Neuronal stem cell (in vitro differentiated cells): ENCODE measurements around the gene SOX3.

ENCODE experiments used
- DNase-seq: peaks from one replicate; pipeline ENCODE4 v3.0.0-alpha.2; 2013; ENCODE audit warnings: low spot score
- H2AFZ ChIP-seq: one replicate; pipeline ENCODE4 v1.6.1; 2013; ENCODE audit warnings: mild to moderate bottlenecking, low read length, inconsistent platforms
- H2AK5ac ChIP-seq: 2 replicates; pipeline ENCODE4 v1.6.1; 2013; ENCODE audit warnings: low read depth, mild to moderate bottlenecking, inconsistent platforms, low read length, moderate library complexity, mixed read lengths
- H2BK120ac ChIP-seq: 2 replicates; pipeline ENCODE4 v1.6.1; 2013; ENCODE audit warnings: low read depth, mild to moderate bottlenecking, inconsistent platforms, low read length, moderate library complexity, mixed read lengths
- H2BK12ac ChIP-seq: one replicate; pipeline ENCODE4 v1.6.1; 2013; ENCODE audit warnings: low read length, inconsistent platforms
- H2BK15ac ChIP-seq: 2 replicates; pipeline ENCODE4 v1.6.1; 2013; ENCODE audit warnings: mild to moderate bottlenecking, low read length, inconsistent platforms, mixed read lengths
- H2BK5ac ChIP-seq: one replicate; pipeline ENCODE4 v1.6.1; 2013; ENCODE audit warnings: inconsistent platforms, mild to moderate bottlenecking, low read length, moderate library complexity
- H3K14ac ChIP-seq: one replicate; pipeline ENCODE4 v1.6.1; 2013; ENCODE audit warnings: low read length, inconsistent platforms
- H3K18ac ChIP-seq: 2 replicates; pipeline ENCODE4 v1.6.1; 2013; ENCODE audit warnings: low read length, inconsistent platforms
- H3K23ac ChIP-seq: 2 replicates; pipeline ENCODE4 v1.6.1; 2013; ENCODE audit warnings: low read depth, mild to moderate bottlenecking, mixed read lengths, low read length, inconsistent platforms; ENCODE audit not compliant: poor library complexity
- H3K27ac ChIP-seq: replicated peaks from 3 replicates; pipeline ENCODE4 v1.5.1; 2013; ENCODE audit warnings: low read length, inconsistent platforms
- H3K27me3 ChIP-seq, 3 experiments: 2 replicates each; pipeline ENCODE4 v1.6.1; 2013; ENCODE audit warnings: low read length in 3 of 3, mild to moderate bottlenecking in 2 of 3, inconsistent platforms in 1 of 3, low read depth in 1 of 3, mixed read lengths in 1 of 3, moderate library complexity in 1 of 3; ENCODE audit not compliant: control insufficient read depth in 3 of 3, insufficient read depth in 3 of 3
- H3K36me3 ChIP-seq, 2 donors: replicated peaks in 1 of 2; 2 replicates each; pipeline ENCODE4 v1.6.1; 2013; ENCODE audit warnings: low read length in 2 of 2; ENCODE audit not compliant: control insufficient read depth in 2 of 2, insufficient read depth in 2 of 2
- H3K4ac ChIP-seq: 2 replicates; pipeline ENCODE4 v1.6.1; 2013; ENCODE audit warnings: inconsistent platforms, mild to moderate bottlenecking, low read length, moderate library complexity
- H3K4me1 ChIP-seq, 2 donors: 1 replicate in 1 of 2; 2 replicates in 1 of 2; pipeline ENCODE4 v1.6.1; 2013; ENCODE audit warnings: low read length in 2 of 2, low read depth in 1 of 2; ENCODE audit not compliant: control insufficient read depth in 2 of 2, insufficient read depth in 1 of 2
- H3K4me2 ChIP-seq: one replicate; pipeline ENCODE4 v1.6.1; 2013; ENCODE audit warnings: mild to moderate bottlenecking, low read length, inconsistent platforms; ENCODE audit not compliant: insufficient read depth, poor library complexity, severe bottlenecking
- H3K4me3 ChIP-seq, 2 donors: 2 replicates each; pipeline ENCODE4 v1.5.1; 2013; ENCODE audit warnings: low read length in 2 of 2, mild to moderate bottlenecking in 2 of 2, inconsistent platforms in 1 of 2, moderate library complexity in 1 of 2
- H3K79me1 ChIP-seq: one replicate; pipeline ENCODE4 v1.6.1; 2013; ENCODE audit warnings: low read depth, mild to moderate bottlenecking, inconsistent platforms, low read length, moderate library complexity
- H3K9ac ChIP-seq: one replicate; pipeline ENCODE4 v1.6.1; 2013; ENCODE audit warnings: mild to moderate bottlenecking, low read depth, low read length, inconsistent platforms; ENCODE audit not compliant: poor library complexity
- H3K9me3 ChIP-seq, 2 donors: replicated peaks in 1 of 2; 2 replicates each; pipeline versions ENCODE3 to v1.6.1; 2013; ENCODE audit warnings: low read length in 2 of 2, mild to moderate bottlenecking in 2 of 2, inconsistent platforms in 1 of 2, low read depth in 1 of 2, mixed read lengths in 1 of 2, moderate library complexity in 1 of 2; ENCODE audit not compliant: control insufficient read depth in 2 of 2, insufficient read depth in 1 of 2
- H4K8ac ChIP-seq: one replicate; pipeline ENCODE4 v1.6.1; 2013; ENCODE audit warnings: low read depth, mild to moderate bottlenecking, inconsistent platforms, low read length, moderate library complexity
- H4K91ac ChIP-seq: one replicate; pipeline ENCODE4 v1.6.1; 2013; ENCODE audit warnings: low read length, low read depth, mild to moderate bottlenecking, inconsistent platforms; ENCODE audit not compliant: poor library complexity
- WGBS, 2 donors: extraction: QIAGEN DNeasy Blood & Tissue Kit; methylation state at CpG; one replicate each; pipeline ENCODE4 v1.1.7; 2013; ENCODE audit warnings: missing lambda C conversion rate in 2 of 2, mixed read lengths in 1 of 2; ENCODE audit not compliant: insufficient read length in 2 of 2, insufficient replicate concordance in 1 of 2; ENCODE audit errors: extremely low coverage in 2 of 2; 5-methylcytosine and 5-hydroxymethylcytosine counted together

Gene SOX3

DNA sequence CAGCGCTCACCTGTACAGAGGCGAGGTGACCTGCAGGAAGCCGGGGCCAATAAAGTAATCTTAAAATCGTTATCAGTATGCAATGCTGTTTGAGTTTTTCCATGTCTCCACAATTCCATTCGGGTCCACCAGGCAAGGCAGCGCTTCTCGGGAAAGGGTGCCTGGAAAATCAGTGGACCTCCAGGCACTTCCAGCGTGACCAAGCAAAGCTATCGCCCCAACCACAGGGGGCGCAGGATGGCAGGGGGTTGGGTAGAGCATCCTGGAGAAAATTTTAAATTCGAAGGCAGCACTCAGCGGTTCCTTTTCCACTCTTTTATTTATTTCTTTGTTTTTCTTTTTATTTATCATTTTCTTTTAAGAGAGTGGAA lies 5.4 kb upstream of the SOX3 start:
- Histone ChIP-seq H2AK5ac (no peak overlapping the region), H2BK15ac (no peak overlapping the region), H3K9me3 (no peaks in the 10 kb centered on the region), H3K4me1 (peaks cover 8 to 10% of the 10 kb centered on the region in 2 donors), H2BK120ac (no peak overlapping the region), H3K14ac (no peak overlapping the region), H4K91ac (no peak overlapping the region), H3K27me3 (peaks cover 3 to 71% (median 29%) of the 10 kb centered on the region in 3 experiments), H4K8ac (no peak overlapping the region), H3K4me2 (peak overlapping the region; percentile 40), H2AFZ (no peak overlapping the region), H3K36me3 (no peaks in the 10 kb centered on the region), H3K27ac (no peak overlapping the region), H3K23ac (no peak overlapping the region), H2BK5ac (no peak overlapping the region), H2BK12ac (no peak overlapping the region), H3K4me3 (no peak overlapping the region), H3K18ac (no peak overlapping the region), H3K4ac (no peak overlapping the region), H3K9ac (no peak overlapping the region), H3K79me1 (no peaks in the 10 kb centered on the region)
- WGBS, 2 donors, result no CpG with 5 or more reads among the region's 12 CpGs
- DNase-seq, result no peak

DNA sequence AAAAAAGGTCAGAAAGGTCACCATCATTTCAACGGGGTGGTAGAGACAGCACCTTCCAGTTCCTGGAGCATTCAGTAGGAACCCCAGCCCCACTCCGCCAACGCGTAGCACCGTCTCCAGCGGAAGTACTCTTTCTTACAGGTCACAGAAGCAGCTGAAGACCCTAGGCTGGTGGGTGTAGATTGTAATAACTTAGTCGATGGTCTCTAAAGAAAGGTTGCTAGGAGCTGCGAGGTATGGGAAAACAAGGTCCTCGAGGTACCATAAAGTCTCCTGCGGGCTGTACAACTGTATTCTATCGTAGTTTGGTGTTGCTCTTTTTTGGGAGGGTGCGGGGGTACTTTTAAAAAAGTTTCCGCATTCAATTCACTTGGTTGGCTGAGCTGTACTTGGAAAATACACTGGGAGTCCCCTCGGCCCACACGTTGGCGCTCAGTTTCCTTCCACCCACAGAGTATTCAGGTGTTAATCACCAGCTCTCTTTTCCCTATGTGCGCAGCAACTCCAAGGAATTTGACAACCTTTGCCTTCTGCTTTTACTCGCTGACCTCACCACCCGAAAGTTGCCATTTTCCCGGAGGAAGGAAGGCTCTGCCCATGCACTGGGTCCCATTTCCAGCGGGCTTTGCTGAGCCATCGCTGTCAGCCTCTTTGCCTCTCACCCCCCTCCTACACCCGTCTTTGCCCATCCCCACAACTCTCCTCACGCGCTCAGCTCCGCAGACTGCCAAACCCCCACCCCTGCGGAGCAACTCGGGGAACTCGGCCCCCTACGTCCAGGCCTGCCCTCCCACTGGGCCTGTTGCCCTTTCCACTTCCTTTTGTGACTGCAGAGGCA lies 4.8 kb upstream of the SOX3 start:
- Histone ChIP-seq H3K18ac (no peak overlapping the region), H2BK15ac (no peak overlapping the region), H4K91ac (no peak overlapping the region), H3K4me1 (peaks cover 8 to 10% of the 10 kb centered on the region in 2 donors), H3K14ac (no peak overlapping the region), H3K4me2 (peak overlapping the region; percentile 40), H2BK12ac (no peak overlapping the region), H3K9ac (no peak overlapping the region), H3K9me3 (no peaks in the 10 kb centered on the region), H2BK120ac (no peak overlapping the region), H3K36me3 (no peaks in the 10 kb centered on the region), H4K8ac (no peak overlapping the region), H3K4me3 (no peak overlapping the region), H2BK5ac (no peak overlapping the region), H3K4ac (no peak overlapping the region), H3K79me1 (no peaks in the 10 kb centered on the region), H2AFZ (no peak overlapping the region), H2AK5ac (no peak overlapping the region), H3K23ac (no peak overlapping the region), H3K27me3 (peaks cover 3 to 72% (median 29%) of the 10 kb centered on the region in 3 experiments), H3K27ac (no peak overlapping the region)
- no peak for DNase-seq
- WGBS, 2 donors, result no CpG with 5 or more reads among the region's 30 CpGs

DNA sequence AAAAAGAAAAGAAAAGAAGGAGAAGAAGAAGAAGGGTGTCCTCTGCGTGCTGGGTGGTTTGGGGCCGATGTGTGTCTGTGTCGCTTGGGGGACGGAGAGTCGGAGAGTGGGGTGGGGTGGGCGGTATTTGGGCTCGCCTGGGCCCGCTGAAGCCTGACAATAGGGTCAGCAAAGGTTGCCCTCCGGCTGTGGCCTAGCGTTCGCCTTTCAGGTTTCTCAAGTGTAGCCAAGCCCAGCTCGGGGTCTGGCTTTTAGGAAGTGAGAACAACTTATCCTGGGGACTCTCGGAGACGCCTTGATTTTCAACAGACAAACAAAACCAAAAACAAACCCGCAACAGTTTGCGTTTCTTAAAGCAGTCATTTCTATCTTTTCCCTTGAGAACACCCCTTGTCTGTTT lies 4.1 kb upstream of the SOX3 start:
- Histone ChIP-seq H2BK15ac (no peak overlapping the region), H2BK12ac (no peak overlapping the region), H3K9ac (no peak overlapping the region), H3K23ac (no peak overlapping the region), H4K8ac (no peak overlapping the region), H3K18ac (no peak overlapping the region), H3K4me3 (no peak overlapping the region), H3K4me2 (no peak overlapping the region), H2BK120ac (no peak overlapping the region), H3K14ac (no peak overlapping the region), H2AK5ac (no peak overlapping the region), H3K36me3 (no peaks in the 10 kb centered on the region), H4K91ac (no peak overlapping the region), H3K4ac (no peak overlapping the region), H3K4me1 (peaks cover 8 to 10% of the 10 kb centered on the region in 2 donors), H2BK5ac (no peak overlapping the region), H3K79me1 (peaks cover 3% of the 10 kb centered on the region), H3K9me3 (no peaks in the 10 kb centered on the region), H2AFZ (no peak overlapping the region), H3K27ac (no peak overlapping the region), H3K27me3 (peaks cover 3 to 76% (median 29%) of the 10 kb centered on the region in 3 experiments)
- no CpG with 5 or more reads among the region's 16 CpGs for WGBS, 2 donors
- no peak for DNase-seq

DNA sequence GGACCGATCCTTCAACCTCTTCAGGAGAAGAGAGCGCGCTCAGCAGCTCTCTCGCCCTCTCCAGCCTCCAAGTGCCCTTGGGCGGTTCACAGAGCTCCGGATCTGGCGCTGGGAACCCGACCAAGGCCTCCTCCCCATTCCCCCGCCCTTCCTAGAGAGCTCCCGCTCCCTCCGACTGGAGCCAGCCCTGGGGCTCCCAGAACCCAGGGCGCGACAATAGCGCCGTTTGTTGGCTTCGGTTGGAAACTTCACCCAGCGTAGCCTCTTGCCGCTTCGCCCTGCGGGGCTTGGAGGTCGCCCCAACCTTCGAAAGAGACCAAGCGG lies 3.1 kb upstream of the SOX3 start:
- Histone ChIP-seq H3K18ac (peak overlapping the region; percentile 90), H3K27ac (no peak overlapping the region), H2BK12ac (no peak overlapping the region), H3K23ac (no peak overlapping the region), H3K36me3 (no peaks in the 10 kb centered on the region), H2BK5ac (no peak overlapping the region), H2AFZ (peak overlapping the region; percentile 68), H4K91ac (no peak overlapping the region), H3K79me1 (peaks cover 6% of the 10 kb centered on the region), H3K9ac (no peak overlapping the region), H2BK120ac (no peak overlapping the region), H3K4me2 (peak overlapping the region; percentile 66), H3K27me3 (peaks cover 3 to 73% (median 29%) of the 10 kb centered on the region in 3 experiments), H4K8ac (no peak overlapping the region), H3K14ac (no peak overlapping the region), H3K9me3 (no peaks in the 10 kb centered on the region), H2BK15ac (no peak overlapping the region), H3K4me1 (peaks cover 8 to 10% of the 10 kb centered on the region in 2 donors), H3K4me3 (peak overlapping the region; percentile 31 to 78), H2AK5ac (no peak overlapping the region), H3K4ac (no peak overlapping the region)
- no CpG with 5 or more reads among the region's 23 CpGs for WGBS, 2 donors
- DNase-seq, result peak; percentile 75
